Activated T-cell treated with anti-CD3 and anti-CD28 coated beads, Interleukin-2, amount 50 U/mL, for 48 hours (primary cell): Measurements from ENCODE around the gene SEC63.
"Not testable (repeated sequence)": the region's sequence is repeated elsewhere in the genome, so short reads cannot be mapped to it uniquely, and the experiment has no call there.

Experiments used
- DNase-seq, 2 experiments: peaks; one replicate each; pipeline ENCODE4 v3.0.0-alpha.2; 2020

SEC63 gene

GRCh38 chr6:107972413-107973096, 14.5 kb upstream of the SEC63 start:
- DNase-seq: no peak

DNA sequence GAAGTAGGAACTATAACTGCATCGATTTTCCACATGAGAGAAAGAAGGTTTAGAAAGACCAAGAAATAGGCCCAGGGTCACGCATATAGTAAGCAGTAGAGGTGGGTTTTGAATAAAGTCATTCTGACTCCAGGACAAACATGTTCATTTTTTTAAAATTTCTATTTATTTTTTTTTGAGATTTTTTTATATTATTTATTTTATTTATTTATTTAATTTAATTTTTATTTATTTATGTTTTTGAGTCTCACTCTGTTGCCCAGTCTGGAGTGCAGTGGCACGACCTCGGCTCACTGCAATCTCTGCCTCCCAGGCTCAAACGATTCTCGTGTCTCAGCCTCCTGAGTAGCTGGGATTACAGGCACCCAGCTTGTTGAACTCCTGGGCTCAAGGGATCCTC, 13.2 kb upstream of the SEC63 start:
- no peak for DNase-seq

GRCh38 chr6:107970255-107970654, 12.2 kb upstream of the SEC63 start:
- no peak for DNase-seq

GRCh38 chr6:107968081-107968480, 10.1 kb upstream of the SEC63 start:
- no peak for DNase-seq

- no peak for DNase-seq
These were observed 7.7 kb upstream of the SEC63 start for GRCh38 chr6:107965746-107966145.

GRCh38 chr6:107962723-107963122, 4.7 kb upstream of the SEC63 start:
- no peak for DNase-seq

DNA sequence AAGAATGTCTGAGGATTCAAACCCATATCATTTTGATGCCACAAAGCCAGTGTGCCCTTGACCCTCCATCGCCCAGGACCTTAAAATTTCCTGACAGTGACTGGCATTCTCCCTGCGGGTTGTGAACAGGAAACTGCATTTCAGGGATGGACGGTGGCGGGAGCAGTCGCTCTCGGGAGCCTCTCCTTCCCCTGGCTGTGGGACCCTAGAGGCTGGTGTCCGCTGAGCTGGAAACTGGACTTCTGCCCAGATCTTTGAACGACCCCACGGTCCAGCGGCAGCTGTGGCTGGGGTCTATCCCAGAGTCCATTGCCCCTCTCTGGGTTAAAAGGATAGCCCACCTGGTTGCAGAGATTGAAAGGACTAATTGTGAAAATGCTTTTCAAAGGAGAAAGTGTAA, 1.4 kb upstream of the SEC63 start:
- DNase-seq: no peak

GRCh38 chr6:107958689-107959362, 818 bp upstream of the SEC63 start:
- not testable (repeated sequence) for DNase-seq

GRCh38 chr6:107957308-107957908, 600 bp downstream of the SEC63 start:
- peak; percentile 72 to 73 for DNase-seq

DNA sequence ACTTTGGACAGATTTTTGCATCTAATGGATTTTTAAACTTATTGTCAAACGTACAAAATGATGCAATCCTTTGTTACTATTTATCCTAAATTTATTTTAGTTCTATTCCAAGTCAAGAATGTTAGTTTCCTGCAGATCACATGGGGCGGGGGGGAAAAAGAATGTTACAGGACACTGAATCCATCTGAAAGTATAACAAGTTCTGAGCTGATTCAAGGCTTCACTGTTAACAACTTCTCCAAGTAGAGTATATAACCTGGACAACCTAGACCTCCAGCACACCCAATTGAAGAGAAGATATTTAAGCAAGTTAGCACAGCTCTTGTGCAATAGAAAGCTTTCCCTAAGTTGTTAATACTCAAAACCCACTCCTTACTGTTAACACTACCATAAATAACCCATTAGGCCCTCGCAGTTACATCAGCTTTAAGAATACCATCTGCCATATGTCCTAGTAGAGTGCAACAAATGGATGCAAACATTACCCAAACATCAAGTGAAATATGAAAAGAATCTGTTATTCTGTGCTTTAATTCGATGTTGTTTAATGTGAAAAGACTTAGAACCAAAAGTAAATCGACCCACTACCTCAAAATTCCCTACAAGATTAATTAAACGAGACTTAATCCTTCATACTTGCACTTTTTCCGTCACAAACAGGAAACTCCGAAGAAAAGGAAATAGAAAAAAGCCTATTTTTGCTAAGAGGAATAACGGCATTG, 1.3 kb downstream of the SEC63 start:
- DNase-seq: no peak

DNA sequence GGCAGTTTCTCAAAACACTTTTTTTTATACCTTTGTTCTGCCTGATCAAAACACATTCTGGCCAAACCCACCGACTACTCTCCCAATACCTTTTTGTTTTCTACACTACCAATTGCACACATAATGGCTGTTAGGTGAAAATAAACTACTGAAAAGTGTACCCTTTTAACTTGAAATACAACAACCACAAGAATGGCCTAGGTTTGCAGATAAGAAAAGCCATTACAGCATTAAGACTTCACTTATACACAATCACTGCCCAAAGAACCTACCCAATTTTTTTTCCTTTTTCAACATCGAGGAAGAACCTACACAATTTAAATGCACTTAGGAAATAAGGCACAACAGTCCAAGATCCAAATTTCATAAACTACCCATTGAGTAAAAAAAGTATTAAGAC, 1.8 kb downstream of the SEC63 start:
- DNase-seq: no peak

- not testable (repeated sequence) for DNase-seq
These were observed 4.1 kb downstream of the SEC63 start for GRCh38 chr6:107953858-107954414.

GRCh38 chr6:107943626-107944439, 14.2 kb downstream of the SEC63 start:
- DNase-seq: no peak

- DNase-seq: no peak
These were observed 15.9 kb downstream of the SEC63 start for GRCh38 chr6:107942142-107942541.

GRCh38 chr6:107941627-107942026, 16.4 kb downstream of the SEC63 start:
- no peak for DNase-seq

DNA sequence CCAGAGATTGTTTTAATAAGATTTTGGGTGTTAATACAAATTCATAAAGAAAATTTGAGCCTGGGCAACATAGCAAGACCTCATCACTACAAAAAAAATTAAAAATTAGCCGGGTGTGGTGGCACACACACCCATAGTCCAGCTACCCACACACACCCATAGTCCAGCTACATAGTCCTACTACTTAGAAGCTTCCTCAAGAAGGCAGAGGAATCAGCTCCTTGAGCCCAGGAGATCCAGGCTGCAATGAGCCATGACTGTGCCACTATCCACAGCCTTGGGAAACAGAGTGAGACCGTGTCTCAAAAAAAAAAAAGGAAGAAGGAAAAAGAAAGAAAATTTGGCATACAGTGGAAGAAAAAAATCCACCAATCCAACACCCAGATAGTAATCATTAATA, 16.8 kb downstream of the SEC63 start:
- DNase-seq: no peak

GRCh38 chr6:107936910-107937292, 21.1 kb downstream of the SEC63 start:
- DNase-seq: not testable (repeated sequence)

GRCh38 chr6:107936162-107936909, 21.7 kb downstream of the SEC63 start:
- no peak for DNase-seq

GRCh38 chr6:107934229-107934628, 23.8 kb downstream of the SEC63 start:
- not testable (repeated sequence) for DNase-seq

DNA sequence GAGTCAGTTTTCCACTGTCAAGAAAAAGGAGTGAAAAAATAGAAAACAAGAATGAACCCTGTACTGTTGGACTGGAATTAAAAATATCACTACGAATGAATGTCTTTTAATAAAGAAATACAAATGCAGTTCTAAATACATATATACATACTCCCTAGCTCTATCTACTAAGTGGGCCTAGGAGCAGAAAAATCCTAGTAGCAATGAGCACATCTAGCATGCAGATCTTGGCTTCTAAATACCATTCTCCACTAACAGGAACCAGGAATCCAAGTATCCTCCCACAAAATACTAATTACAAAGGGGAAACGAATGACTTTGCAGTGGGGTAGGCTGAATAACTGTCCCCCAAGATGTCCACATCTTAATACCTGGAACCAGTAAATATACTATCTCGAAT, 25.4 kb downstream of the SEC63 start:
- DNase-seq: no peak

- no peak for DNase-seq
These were observed 26.1 kb downstream of the SEC63 start for GRCh38 chr6:107931894-107932293.

DNA sequence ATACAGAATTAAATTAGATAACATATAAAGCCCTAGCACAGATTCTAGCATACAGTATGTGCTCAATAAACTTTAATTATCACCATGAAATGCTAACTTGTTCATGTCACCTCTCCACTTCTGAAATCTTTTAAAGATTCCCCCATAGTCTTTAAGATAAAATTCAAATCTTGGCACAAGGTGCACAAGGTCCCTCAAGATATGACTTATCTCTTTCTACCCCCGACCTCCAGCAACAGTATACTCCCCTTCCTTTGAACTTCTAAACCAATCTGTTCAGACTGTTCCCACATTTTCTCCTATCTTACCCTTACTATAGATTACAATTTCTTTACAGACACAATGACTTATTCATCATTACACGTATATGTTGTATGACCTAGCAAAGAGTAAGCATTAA, 29.0 kb downstream of the SEC63 start:
- no peak for DNase-seq
